ENCODE measurements around the gene PTPN6.

Gene PTPN6

GRCh38 chr12:6961695-6962284, 10.6 kb downstream of the PTPN6 start:
- peak; percentile 59 for TF ChIP-seq CTCF (IDR thresholded peaks at IDR 0.05)

- TF ChIP-seq CTCF (IDR thresholded peaks at IDR 0.05) = no peak
Observed at GRCh38 chr12:6962285-6963015, 11.3 kb downstream of the PTPN6 start.

DNA sequence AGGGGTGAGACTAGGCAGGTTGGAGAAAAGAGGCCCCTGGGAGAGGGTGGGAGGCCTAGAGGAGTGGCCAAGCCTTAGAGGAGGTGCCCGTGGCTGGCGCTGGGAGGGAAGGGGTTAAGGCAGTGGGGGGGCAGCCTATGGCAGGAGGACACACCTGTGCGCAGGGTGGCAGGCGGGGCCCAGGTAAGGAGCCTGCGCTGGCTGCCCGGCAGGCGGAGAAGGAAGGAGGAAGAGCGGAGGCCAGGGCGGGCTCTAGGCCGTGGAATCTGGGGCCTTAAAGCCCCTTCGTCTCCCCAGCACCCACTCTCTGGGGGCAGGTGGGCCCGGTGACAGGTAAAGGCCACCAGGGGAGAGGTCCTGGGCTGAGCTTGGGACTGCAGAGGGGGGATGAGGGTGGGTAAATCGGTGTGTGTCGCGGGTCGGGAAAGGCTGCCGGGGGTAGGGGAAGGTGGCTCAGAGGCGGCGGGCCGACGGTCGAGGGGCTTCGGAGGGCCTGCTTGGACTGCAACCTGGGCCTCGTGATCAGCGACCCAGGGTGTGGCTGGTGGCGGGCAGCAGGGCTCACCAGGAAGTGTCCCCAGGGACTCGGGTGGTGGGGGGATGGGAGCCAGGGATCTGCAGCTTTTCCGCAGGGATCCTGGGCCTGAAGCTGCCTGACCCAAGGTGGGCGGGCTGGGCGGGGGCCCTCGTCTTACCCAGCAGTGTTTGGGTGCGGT, 12.0 kb downstream of the PTPN6 start:
- no peak for TF ChIP-seq CTCF (IDR thresholded peaks at IDR 0.05)

DNA sequence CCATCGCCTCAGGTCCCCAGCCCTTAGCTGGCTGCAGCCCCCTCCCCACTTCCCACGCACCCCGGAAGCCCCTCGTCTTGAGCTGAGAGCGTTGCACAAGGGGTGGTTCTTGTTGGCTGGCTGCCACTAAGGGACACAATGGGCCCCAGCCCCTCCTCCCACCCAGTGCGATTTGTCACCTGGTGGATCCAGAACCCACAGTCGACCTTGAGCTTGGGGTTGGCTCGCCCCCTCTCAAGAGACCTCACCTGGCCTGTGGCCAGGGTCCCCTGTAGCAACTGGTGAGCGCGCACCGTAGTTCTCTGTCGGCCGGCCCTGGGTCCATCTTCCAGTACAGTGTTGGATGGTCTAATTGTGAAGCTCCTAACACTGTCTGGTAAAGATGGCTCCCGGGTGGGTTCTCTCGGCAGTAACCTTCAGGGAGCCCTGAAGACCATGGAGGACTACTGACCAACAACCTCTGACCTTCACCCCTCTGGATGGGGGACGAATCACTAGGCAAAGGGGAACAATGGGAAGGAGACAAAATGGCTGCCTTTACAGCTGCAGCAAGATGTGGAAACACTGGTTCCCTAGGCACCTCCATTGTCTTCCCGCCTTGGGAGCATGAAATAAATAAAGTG, 12.7 kb downstream of the PTPN6 start:
- TF ChIP-seq CTCF (IDR thresholded peaks at IDR 0.05) = no peak

GRCh38 chr12:6964605-6965025, 13.5 kb downstream of the PTPN6 start:
- TF ChIP-seq CTCF (IDR thresholded peaks at IDR 0.05) = no peak

GRCh38 chr12:6965026-6965661, 14.0 kb downstream of the PTPN6 start:
- TF ChIP-seq CTCF (IDR thresholded peaks at IDR 0.05) = peak; percentile 96

GRCh38 chr12:6965714-6966113, 14.6 kb downstream of the PTPN6 start:
- TF ChIP-seq CTCF (IDR thresholded peaks at IDR 0.05) = no peak

All from LNCAP (cell line).